T-helper 17 cell (primary cell): ENCODE measurements around the gene SEMA4B. TPM values are rescaled to one million over a fixed set of nuclear protein-coding genes. Genes with fewer than 3 reads are reported as not detected.
"Not testable (repeated sequence)": the region's sequence is repeated elsewhere in the genome, so short reads cannot be mapped to it uniquely, and the experiment has no call there.

Experiments used
- ATAC-seq: fragments of 150-1000 bp; cut with Tn5 transposase; 2 replicates; pipeline ENCODE4 v1.10.0; 2021; ENCODE audit warnings: mild to moderate bottlenecking, moderate library complexity
- DNase-seq, 3 donors: peaks; one replicate each; pipeline versions ENCODE4 v3.0.0 to v3.0.0-alpha.2; 2020 to 2021
- H3K9me3 ChIP-seq: one replicate; pipeline ENCODE4 v1.7.0; 2013; ENCODE audit warnings: low read length, mild to moderate bottlenecking; ENCODE audit not compliant: control insufficient read depth, poor library complexity, severe bottlenecking
- H3K27ac Mint-ChIP-seq: one replicate; pipeline ENCODE4 v1.8.0; 2022; ENCODE audit warnings: mild to moderate bottlenecking, moderate library complexity, mixed read lengths
- H3K27me3 Mint-ChIP-seq: one replicate; pipeline ENCODE4 v1.8.0; 2022; ENCODE audit warnings: mixed read lengths
- H3K36me3 Mint-ChIP-seq: one replicate; pipeline ENCODE4 v1.8.0; 2022; ENCODE audit warnings: low read depth, mixed read lengths
- H3K4me1 Mint-ChIP-seq: one replicate; pipeline ENCODE4 v1.8.0; 2022; ENCODE audit warnings: mild to moderate bottlenecking, mixed read lengths
- H3K4me3 Mint-ChIP-seq: one replicate; pipeline ENCODE4 v1.8.0; 2022; ENCODE audit warnings: mild to moderate bottlenecking, moderate library complexity, mixed read lengths
- total RNA-seq, 4 donors: library from RNA in 2 of 4; stranded (reverse) in 2 of 4; gene quantifications; one replicate each; pipeline ENCODE4 v1.2.3 and lab custom pipeline; 2022 to 2026

Gene SEMA4B
- total RNA-seq, 2 donors from 2014 or later: 15.4 to 23.4 TPM

DNA sequence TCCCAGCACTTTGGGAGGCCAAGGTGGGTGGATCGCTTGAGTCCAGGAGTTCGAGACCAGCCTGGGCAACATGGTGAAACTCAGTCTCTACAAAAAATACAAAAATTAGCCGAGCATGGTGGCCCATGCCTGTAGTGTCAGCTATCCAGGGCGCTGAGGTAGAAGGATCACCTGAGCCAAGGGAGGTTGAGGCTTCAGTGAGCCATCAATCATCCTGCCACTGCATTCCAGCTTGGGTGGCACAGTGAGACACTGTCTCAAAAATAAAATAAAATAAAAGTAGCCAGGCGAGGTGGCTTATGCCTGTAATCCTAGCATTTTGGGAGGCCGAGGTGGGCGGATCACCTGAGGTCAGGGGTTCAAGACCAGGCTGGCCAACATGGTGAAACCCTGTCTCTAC, 13.1 kb upstream of the SEMA4B start:
- H3K9me3 ChIP-seq, ATAC-seq, DNase-seq, H3K4me3 Mint-ChIP-seq, H3K27me3 Mint-ChIP-seq, H3K27ac Mint-ChIP-seq, H3K36me3 Mint-ChIP-seq: not testable (repeated sequence)
- peaks cover 29% of the 10 kb centered on the region for H3K4me1 Mint-ChIP-seq

GRCh38 chr15:90188914-90189748, 12.0 kb upstream of the SEMA4B start:
- Mint-ChIP-seq H3K4me1 (peaks cover 27% of the 10 kb centered on the region), H3K27ac (no peak overlapping the region), H3K36me3 (no peaks in the 10 kb centered on the region), H3K4me3 (no peak overlapping the region), H3K27me3 (no peaks in the 10 kb centered on the region)
- ATAC-seq: no peak
- H3K9me3 ChIP-seq: no peaks in the 10 kb centered on the region
- DNase-seq: no peak

GRCh38 chr15:90189781-90190467, 11.2 kb upstream of the SEMA4B start:
- Mint-ChIP-seq H3K27ac (no peak overlapping the region), H3K4me1 (peaks cover 24% of the 10 kb centered on the region), H3K4me3 (peak overlapping the region; percentile 21), H3K36me3 (no peaks in the 10 kb centered on the region), H3K27me3 (no peaks in the 10 kb centered on the region)
- no peak for DNase-seq
- ATAC-seq: no peak
- no peaks in the 10 kb centered on the region for H3K9me3 ChIP-seq

DNA sequence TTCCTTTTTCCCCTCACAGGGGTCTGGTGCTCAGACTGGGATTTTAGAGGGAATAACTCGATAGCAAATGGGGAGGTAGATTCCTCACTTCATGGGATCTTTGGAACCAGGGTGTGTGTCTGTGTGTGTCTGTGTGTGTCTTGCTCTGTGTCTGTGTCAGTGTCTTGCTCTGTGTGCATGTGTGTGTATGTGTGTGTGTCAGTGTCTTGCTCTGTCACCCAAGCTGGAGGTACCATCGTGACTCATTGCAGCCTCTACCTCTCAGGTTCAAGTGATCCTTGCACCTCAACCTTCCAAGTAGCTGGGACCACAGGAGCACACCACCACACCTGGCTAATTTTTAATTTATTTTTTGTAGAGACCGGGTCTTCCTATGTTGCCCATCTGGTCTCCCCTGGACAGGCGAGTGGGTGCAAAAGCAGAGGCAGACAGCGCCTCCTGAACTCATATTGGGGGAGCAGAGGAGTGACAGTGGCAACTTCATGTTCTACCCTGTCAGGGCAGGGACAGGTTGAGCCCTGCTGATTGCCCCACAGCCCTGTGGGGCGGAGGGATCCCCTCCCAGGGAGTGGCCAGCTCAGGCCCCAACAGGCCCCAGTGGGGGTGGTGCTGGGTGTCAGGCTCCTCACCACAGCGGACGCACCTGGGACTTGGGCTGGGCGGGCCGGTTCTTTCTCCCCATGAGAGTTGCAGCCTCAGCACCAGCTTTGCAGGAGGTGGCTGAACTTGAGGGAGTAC, 10.4 kb upstream of the SEMA4B start:
- DNase-seq (no peak), ATAC-seq (peak; percentile 57)
- Mint-ChIP-seq H3K27ac (no peak overlapping the region), H3K4me1 (peaks cover 19% of the 10 kb centered on the region), H3K36me3 (no peaks in the 10 kb centered on the region), H3K4me3 (peak overlapping the region; percentile 21), H3K27me3 (no peaks in the 10 kb centered on the region)
- H3K9me3 ChIP-seq: no peaks in the 10 kb centered on the region

DNA sequence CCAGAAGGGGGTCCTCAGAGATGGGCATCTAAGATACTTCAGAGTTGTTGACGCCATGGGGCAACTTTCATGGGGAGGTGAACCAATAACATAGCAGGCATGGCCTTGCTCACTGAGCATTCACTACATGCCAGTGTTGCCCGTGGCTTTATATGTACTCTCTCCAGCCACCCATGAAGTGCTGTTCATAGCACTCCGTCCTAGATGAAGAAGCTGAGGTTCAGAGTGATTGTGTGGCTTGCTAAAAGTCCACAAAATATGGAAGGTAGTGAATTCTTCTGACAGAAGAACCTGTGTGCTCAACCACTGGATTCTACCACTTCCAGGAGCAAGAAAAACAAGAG, 9.8 kb upstream of the SEMA4B start:
- ATAC-seq: peak; percentile 30

DNA sequence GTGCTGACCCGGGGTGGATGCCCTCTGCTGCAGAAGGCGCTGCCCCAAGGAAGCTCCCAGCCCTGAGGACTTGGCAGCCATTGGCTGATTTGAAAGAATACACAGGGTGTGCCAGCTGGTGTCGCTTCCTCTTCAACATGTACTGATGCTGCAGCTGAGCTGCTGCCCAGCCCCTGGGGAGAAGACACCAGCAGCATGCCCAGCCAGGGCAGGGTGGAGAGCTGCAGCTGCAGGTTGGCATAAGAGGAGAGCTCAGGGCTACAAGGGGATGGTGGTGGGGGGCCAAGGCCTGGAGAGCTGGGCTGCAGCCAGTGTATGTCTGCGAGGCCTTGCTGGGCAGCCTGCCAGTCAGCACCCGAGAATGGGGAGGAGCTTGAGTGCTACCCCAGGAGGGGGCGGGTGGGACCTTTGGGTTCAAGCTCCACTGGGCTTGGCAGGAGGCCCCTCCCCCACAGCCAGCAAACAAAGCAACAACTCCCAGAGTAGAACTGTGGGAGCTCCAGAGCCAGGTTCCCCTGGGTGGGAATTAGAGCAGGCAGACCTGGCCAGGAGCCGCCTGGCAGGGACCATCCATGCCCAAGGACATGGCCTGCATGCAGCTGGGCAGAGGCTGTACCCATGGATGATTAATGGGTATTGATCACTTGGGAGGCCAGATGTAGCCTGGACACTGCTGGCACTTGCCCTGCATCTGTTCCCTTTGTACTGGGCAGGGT, 9.2 kb upstream of the SEMA4B start:
- H3K27ac Mint-ChIP-seq: peak overlapping the region; percentile 24
- H3K4me3 Mint-ChIP-seq: peak overlapping the region; percentile 85
- H3K9me3 ChIP-seq: no peaks in the 10 kb centered on the region
- H3K36me3 Mint-ChIP-seq: no peaks in the 10 kb centered on the region
- DNase-seq (no peak), ATAC-seq (peak; percentile 83)
- H3K27me3 Mint-ChIP-seq: no peaks in the 10 kb centered on the region
- H3K4me1 Mint-ChIP-seq: peaks cover 19% of the 10 kb centered on the region

More for the DNA sequence above, 9.8 kb upstream of the SEMA4B start:
- peak overlapping the region; percentile 41 for H3K4me3 Mint-ChIP-seq
- peaks cover 19% of the 10 kb centered on the region for H3K4me1 Mint-ChIP-seq
- H3K36me3 Mint-ChIP-seq: no peaks in the 10 kb centered on the region
- H3K27me3 Mint-ChIP-seq: no peaks in the 10 kb centered on the region
- no peak for DNase-seq
- no peaks in the 10 kb centered on the region for H3K9me3 ChIP-seq
- H3K27ac Mint-ChIP-seq: peak overlapping the region; percentile 24

GRCh38 chr15:90192961-90193786, 8.0 kb upstream of the SEMA4B start:
- peaks cover 19% of the 10 kb centered on the region for H3K4me1 Mint-ChIP-seq
- peak overlapping the region; percentile 60 for H3K4me3 Mint-ChIP-seq
- no peak overlapping the region for H3K27ac Mint-ChIP-seq
- no peaks in the 10 kb centered on the region for H3K9me3 ChIP-seq
- no peaks in the 10 kb centered on the region for H3K27me3 Mint-ChIP-seq
- DNase-seq: no peak
- no peak for ATAC-seq
- H3K36me3 Mint-ChIP-seq: no peaks in the 10 kb centered on the region

- ATAC-seq (no peak), DNase-seq (no peak)
- Mint-ChIP-seq H3K27me3 (no peaks in the 10 kb centered on the region), H3K36me3 (no peaks in the 10 kb centered on the region), H3K4me1 (peaks cover 25% of the 10 kb centered on the region), H3K4me3 (no peak overlapping the region), H3K27ac (no peak overlapping the region)
- no peaks in the 10 kb centered on the region for H3K9me3 ChIP-seq
Observed at GRCh38 chr15:90194655-90195054, 6.5 kb upstream of the SEMA4B start.

DNA sequence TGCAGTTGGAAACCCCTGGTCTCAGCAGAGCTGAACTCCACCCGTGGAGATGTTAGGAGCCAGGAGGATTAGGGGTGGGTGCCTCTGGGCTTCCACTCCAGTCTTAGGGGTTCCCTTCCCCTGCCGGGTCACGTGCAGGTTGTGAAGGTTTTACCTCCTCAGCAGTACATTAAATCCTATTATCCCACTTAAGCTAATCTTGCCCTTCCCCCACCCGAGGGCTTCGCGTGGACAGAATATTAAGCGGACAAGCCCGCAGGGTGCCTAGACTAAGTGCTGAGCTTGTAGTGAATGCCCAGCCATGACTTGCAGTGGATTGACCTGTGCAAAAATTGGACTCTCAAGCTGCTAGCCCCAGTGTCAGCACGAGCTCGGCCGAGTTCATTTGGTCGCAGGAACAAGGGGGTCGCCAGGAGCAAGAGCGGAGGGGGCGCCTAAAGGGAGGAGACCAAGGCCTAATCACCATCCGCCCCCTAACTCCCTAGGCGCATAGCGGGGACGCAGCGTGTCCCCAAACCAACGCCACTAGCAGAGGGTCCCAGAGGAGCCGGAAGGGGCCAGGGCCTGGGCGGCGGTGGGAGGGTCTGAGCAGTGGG, 498 bp upstream of the SEMA4B start:
- no peaks in the 10 kb centered on the region for H3K9me3 ChIP-seq
- no peak for DNase-seq
- H3K4me3 Mint-ChIP-seq: peak overlapping the region; percentile 91
- peaks cover 24% of the 10 kb centered on the region for H3K4me1 Mint-ChIP-seq
- peak overlapping the region; percentile 47 for H3K27ac Mint-ChIP-seq
- H3K27me3 Mint-ChIP-seq: no peaks in the 10 kb centered on the region
- H3K36me3 Mint-ChIP-seq: no peaks in the 10 kb centered on the region
- ATAC-seq: no peak

- H3K27me3 Mint-ChIP-seq: no peaks in the 10 kb centered on the region
- no peak for DNase-seq
- H3K4me3 Mint-ChIP-seq: peak overlapping the region; percentile 97
- H3K27ac Mint-ChIP-seq: peak overlapping the region; percentile 92
- no peaks in the 10 kb centered on the region for H3K9me3 ChIP-seq
- no peaks in the 10 kb centered on the region for H3K36me3 Mint-ChIP-seq
- ATAC-seq: no peak
- H3K4me1 Mint-ChIP-seq: peaks cover 24% of the 10 kb centered on the region
Observed at GRCh38 chr15:90201944-90202375, 830 bp downstream of the SEMA4B start.

- DNase-seq (no peak), ATAC-seq (no peak)
- H3K9me3 ChIP-seq: no peaks in the 10 kb centered on the region
- Mint-ChIP-seq H3K4me1 (peaks cover 24% of the 10 kb centered on the region), H3K27ac (peak overlapping the region; percentile 92), H3K36me3 (no peaks in the 10 kb centered on the region), H3K4me3 (peak overlapping the region; percentile 97), H3K27me3 (no peaks in the 10 kb centered on the region)
Observed at GRCh38 chr15:90202929-90203328, 1.8 kb downstream of the SEMA4B start.

- Mint-ChIP-seq H3K27ac (peak overlapping the region; percentile 92), H3K4me1 (peaks cover 22% of the 10 kb centered on the region), H3K36me3 (no peaks in the 10 kb centered on the region), H3K27me3 (no peaks in the 10 kb centered on the region), H3K4me3 (no peak overlapping the region)
- DNase-seq (no peak), ATAC-seq (no peak)
- H3K9me3 ChIP-seq: no peaks in the 10 kb centered on the region
Observed at GRCh38 chr15:90203473-90203872, 2.3 kb downstream of the SEMA4B start.
